Stimulated activated effector memory CD8-positive, alpha-beta T cell treated with anti-CD3 and anti-CD28 coated beads, Interleukin-12 subunit alpha, Interleukin-12 subunit beta, amount 100 ng/mL, for 72 hours (primary cell): ENCODE data around the gene SSBP4.

Experiments used
- ATAC-seq: fragments of 150-1000 bp; cut with Tn5 transposase; 2 replicates; pipeline ENCODE4 v1.10.0; 2021
- DNase-seq, 2 donors: peaks; one replicate each; pipeline ENCODE4 v3.0.0; 2021 to 2022; ENCODE audit warnings: low spot score in 2 of 2
- H3K27ac Mint-ChIP-seq: one replicate; pipeline ENCODE4 v1.8.0; 2022; ENCODE audit warnings: mild to moderate bottlenecking, mixed read lengths
- H3K36me3 Mint-ChIP-seq: one replicate; pipeline ENCODE4 v1.8.0; 2022; ENCODE audit warnings: mild to moderate bottlenecking, mixed read lengths
- H3K4me1 Mint-ChIP-seq: one replicate; pipeline ENCODE4 v1.8.0; 2022; ENCODE audit warnings: mixed read lengths
- H3K4me3 Mint-ChIP-seq: one replicate; pipeline ENCODE4 v1.8.0; 2022; ENCODE audit warnings: mild to moderate bottlenecking, mixed read lengths
- H3K9me3 Mint-ChIP-seq: one replicate; pipeline ENCODE4 v1.8.0; 2022; ENCODE audit warnings: mixed read lengths

The SSBP4 gene

DNA sequence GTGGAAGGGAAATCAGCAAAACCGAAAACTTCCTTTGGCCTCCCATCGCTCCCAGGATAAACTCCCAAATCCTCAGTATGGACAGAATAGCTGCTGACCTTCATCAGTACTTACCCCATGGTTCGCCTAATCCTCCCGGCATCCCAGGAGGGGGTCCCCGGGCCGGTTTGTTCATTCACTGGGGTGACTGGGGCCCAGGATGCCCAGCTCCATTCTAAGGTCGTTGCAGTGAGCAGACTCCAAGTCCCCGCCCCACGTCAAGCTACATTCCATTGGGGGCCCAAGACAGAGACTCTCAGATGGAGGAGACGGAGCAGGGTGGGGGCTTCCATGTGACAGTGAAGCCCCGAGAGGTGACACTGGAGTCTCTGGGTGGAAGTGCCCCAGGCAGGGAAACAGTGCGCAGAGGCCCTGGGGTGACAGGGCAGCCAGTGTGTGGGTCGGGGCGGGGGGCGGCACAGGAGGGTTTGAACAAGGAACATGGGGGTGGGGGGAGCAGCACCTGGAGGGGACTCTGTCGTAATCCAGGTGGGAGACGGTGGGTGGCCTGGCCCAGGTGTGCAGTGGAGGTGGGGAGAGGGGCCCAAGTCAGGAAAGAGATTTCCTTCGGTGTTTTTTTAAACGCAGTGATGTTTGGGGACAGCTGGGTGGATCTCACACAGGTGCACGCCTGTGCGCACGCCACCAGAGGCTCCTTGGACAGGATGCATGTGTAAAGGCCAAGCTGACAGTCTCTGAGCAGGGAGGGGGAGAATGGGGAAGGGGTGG, 5.1 kb downstream of the SSBP4 start:
- Mint-ChIP-seq H3K27ac (peak overlapping the region; percentile 52), H3K4me1 (peaks cover 70% of the 10 kb centered on the region), H3K9me3 (no peaks in the 10 kb centered on the region), H3K36me3 (peaks cover 35% of the 10 kb centered on the region), H3K4me3 (peak overlapping the region; percentile 95)
- DNase-seq: no peak
- no peak for ATAC-seq

DNA sequence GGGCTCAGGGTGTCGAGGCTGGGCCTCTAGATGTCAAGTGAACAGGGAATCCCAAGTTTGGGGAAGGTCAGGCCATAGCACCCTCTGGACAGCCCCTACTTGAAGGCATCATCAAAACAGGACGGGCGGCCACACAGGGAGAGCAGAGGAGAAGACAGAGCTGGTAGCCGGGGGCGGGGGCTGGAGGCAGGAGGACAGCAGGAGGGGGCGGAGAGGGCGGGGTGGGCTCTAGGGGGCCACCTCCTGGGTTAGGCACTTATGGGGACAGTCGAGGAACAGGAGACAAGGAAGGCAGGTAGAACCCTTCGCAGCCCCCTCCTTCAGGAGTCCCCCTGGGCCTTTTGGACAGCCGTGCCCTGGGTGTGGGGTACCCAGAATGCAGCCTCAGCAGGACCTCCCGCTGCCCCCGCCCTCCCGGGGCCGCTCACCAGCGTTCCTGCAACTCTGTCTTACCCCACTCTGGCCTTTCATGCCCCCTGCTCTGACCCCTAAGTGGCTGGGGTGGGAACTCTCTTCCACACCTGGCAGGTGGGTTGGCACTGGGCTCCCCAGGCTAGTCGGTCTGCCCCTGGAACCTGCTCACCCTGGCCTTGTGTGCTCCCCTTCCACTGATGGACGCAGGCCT, 5.8 kb downstream of the SSBP4 start:
- Mint-ChIP-seq H3K4me1 (peaks cover 75% of the 10 kb centered on the region), H3K36me3 (peaks cover 34% of the 10 kb centered on the region)
- DNase-seq: no peak

GRCh38 chr19:18425515-18426415, 6.6 kb downstream of the SSBP4 start:
- ATAC-seq: no peak
- Mint-ChIP-seq H3K36me3 (peaks cover 32% of the 10 kb centered on the region), H3K27ac (peak overlapping the region; percentile 68), H3K9me3 (no peaks in the 10 kb centered on the region), H3K4me3 (no peak overlapping the region), H3K4me1 (peaks cover 73% of the 10 kb centered on the region)
- no peak for DNase-seq

More for the DNA sequence above, 5.8 kb downstream of the SSBP4 start:
- Mint-ChIP-seq H3K4me3 (no peak overlapping the region), H3K9me3 (no peaks in the 10 kb centered on the region), H3K27ac (peak overlapping the region; percentile 40)
- ATAC-seq: no peak

- no peak for ATAC-seq
- H3K4me1 Mint-ChIP-seq: peaks cover 67% of the 10 kb centered on the region
- peak overlapping the region; percentile 68 for H3K27ac Mint-ChIP-seq
- no peak for DNase-seq
- H3K4me3 Mint-ChIP-seq: no peak overlapping the region
- H3K9me3 Mint-ChIP-seq: no peaks in the 10 kb centered on the region
- peaks cover 29% of the 10 kb centered on the region for H3K36me3 Mint-ChIP-seq
Observed at GRCh38 chr19:18426416-18426767, 7.2 kb downstream of the SSBP4 start.

- DNase-seq: no peak
- H3K27ac Mint-ChIP-seq: peak overlapping the region; percentile 68
- H3K9me3 Mint-ChIP-seq: no peaks in the 10 kb centered on the region
- peaks cover 29% of the 10 kb centered on the region for H3K36me3 Mint-ChIP-seq
- no peak overlapping the region for H3K4me3 Mint-ChIP-seq
- no peak for ATAC-seq
- H3K4me1 Mint-ChIP-seq: peaks cover 62% of the 10 kb centered on the region
Observed at GRCh38 chr19:18427080-18427742, 8.0 kb downstream of the SSBP4 start.

- no peak for ATAC-seq
- no peak for DNase-seq
- Mint-ChIP-seq H3K9me3 (no peaks in the 10 kb centered on the region), H3K4me1 (peaks cover 58% of the 10 kb centered on the region), H3K36me3 (peaks cover 31% of the 10 kb centered on the region), H3K4me3 (no peak overlapping the region), H3K27ac (peak overlapping the region; percentile 68)
Observed at GRCh38 chr19:18427743-18428113, 8.5 kb downstream of the SSBP4 start.

- ATAC-seq: no peak
- no peak for DNase-seq
- H3K27ac Mint-ChIP-seq: no peak overlapping the region
Observed at GRCh38 chr19:18428173-18428786, 9.1 kb downstream of the SSBP4 start.

DNA sequence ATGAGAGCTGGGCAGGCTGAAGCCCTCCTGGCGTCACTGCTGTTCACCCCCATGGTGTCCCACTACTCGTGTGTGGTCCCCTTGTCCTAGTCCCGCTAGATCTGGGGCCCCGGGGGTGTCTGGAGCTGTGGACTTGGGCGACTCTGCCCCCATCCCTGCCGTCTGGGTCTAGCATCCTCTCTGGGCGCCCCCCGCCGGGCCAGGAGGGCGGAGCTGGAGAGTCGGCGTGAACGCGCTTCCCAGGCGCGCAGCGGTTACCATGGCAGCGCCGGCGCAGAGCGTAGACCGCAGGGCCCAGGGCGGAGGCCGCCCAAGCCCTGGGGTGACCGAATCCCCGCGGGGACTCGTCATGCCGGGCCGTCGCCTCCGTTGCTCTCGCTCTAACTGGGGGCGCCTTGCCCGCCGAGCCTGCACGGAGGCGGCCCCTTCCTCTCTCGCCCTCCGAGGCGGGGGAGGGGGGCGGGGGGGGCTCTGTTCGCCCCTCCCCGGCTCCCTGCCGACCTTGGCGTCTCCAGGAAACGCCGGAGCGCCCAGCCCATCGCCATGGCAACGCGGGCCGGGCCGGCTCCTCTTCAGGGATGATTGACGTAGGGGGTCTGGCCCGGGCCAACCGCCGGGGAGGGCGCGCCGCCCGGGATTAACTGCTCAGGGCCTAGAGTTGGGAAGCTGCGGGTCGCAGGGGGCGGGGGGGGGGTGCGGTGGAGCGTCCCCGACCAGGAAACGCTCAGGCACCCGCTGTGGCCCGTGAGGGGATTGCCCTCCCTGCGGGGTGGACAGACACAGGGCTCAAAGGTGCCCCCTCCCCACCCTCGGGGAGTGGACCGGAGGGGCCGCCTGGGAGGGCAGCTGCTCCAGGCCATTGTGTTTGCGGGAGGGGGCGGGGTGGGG, 9.8 kb downstream of the SSBP4 start:
- H3K9me3 Mint-ChIP-seq: no peaks in the 10 kb centered on the region
- H3K27ac Mint-ChIP-seq: no peak overlapping the region
- peak; percentile 74 to 93 for DNase-seq
- H3K4me3 Mint-ChIP-seq: peak overlapping the region; percentile 44
- peaks cover 45% of the 10 kb centered on the region for H3K4me1 Mint-ChIP-seq
- H3K36me3 Mint-ChIP-seq: peaks cover 25% of the 10 kb centered on the region
- ATAC-seq: peak; percentile 89

More at GRCh38 chr19:18428173-18428786, 9.1 kb downstream of the SSBP4 start:
- Mint-ChIP-seq H3K4me1 (peaks cover 52% of the 10 kb centered on the region), H3K36me3 (peaks cover 29% of the 10 kb centered on the region), H3K9me3 (no peaks in the 10 kb centered on the region), H3K4me3 (peak overlapping the region; percentile 44)

DNA sequence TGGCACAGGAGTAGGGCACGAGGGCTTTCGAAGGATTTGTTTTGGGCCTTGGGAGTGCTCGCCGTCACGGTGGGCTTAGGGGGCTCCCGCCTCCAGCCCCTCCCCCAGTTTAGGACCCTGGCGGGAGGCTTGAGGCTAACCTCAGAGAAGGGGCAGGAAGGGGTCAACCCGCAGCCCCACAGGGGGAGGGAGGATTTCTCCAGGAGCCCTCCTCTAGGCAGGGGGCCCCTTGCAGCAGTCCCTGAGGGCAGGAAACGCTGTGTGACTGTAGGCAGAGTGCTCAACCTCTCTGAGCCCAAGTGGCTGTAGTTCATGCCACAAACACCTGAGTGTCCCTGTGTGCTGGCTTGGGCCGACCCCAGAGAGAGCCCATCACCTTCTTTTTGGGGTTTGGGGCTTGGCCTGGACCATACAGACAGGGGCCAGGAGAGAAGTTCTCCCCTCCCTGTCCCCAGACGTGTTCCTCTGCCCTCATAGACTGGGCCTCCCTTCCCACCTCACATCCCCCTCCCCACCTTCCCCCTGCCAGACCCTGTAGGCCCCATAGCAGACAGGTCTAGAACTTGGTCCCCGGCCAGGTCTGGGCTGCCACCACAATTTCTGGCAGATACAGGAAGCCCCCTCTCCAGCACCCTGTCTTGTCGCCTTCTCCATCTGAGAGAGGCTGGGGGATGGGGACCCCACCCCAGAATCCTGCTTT, 10.7 kb downstream of the SSBP4 start:
- Mint-ChIP-seq H3K4me3 (peak overlapping the region; percentile 44), H3K4me1 (peaks cover 45% of the 10 kb centered on the region), H3K9me3 (no peaks in the 10 kb centered on the region), H3K36me3 (peaks cover 34% of the 10 kb centered on the region), H3K27ac (no peak overlapping the region)
- DNase-seq (no peak), ATAC-seq (no peak)

DNA sequence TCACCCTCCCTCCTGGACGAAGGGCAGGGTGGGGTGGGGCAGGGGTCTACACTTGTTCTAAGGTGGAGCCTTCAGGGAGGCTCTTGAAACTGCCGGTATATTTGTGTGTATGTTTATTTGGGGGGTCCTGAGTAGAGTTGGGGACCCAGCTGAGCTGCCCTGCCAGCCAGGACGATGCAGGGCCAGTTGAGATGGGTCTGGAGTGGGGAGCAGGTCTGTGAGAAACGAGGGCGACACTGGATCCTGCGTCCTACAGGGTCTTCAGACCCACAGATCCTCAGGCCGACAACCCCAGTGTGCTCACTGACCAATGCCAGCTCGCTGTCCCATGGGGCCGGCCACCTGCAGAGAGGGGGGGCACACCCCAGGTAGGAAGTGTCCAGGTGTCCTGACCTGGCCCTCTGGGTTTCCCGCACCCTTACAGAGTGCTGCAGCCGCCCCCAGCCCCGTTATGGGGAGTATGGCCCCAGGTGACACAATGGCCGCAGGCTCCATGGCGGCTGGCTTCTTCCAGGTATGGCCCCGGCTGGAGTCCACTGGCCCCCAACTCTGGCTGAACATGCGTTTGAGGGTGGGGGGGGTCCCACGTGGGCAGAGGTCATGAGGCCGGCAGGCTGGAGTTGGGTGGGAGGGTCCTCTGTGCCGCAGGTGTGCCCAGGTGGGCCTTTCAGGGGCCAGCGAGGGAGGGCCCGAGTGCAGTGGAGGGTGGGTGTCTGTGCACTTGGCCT, 11.4 kb downstream of the SSBP4 start:
- Mint-ChIP-seq H3K4me1 (peaks cover 39% of the 10 kb centered on the region), H3K9me3 (no peaks in the 10 kb centered on the region), H3K4me3 (peak overlapping the region; percentile 20), H3K27ac (no peak overlapping the region), H3K36me3 (peaks cover 41% of the 10 kb centered on the region)
- ATAC-seq: no peak
- DNase-seq: no peak

DNA sequence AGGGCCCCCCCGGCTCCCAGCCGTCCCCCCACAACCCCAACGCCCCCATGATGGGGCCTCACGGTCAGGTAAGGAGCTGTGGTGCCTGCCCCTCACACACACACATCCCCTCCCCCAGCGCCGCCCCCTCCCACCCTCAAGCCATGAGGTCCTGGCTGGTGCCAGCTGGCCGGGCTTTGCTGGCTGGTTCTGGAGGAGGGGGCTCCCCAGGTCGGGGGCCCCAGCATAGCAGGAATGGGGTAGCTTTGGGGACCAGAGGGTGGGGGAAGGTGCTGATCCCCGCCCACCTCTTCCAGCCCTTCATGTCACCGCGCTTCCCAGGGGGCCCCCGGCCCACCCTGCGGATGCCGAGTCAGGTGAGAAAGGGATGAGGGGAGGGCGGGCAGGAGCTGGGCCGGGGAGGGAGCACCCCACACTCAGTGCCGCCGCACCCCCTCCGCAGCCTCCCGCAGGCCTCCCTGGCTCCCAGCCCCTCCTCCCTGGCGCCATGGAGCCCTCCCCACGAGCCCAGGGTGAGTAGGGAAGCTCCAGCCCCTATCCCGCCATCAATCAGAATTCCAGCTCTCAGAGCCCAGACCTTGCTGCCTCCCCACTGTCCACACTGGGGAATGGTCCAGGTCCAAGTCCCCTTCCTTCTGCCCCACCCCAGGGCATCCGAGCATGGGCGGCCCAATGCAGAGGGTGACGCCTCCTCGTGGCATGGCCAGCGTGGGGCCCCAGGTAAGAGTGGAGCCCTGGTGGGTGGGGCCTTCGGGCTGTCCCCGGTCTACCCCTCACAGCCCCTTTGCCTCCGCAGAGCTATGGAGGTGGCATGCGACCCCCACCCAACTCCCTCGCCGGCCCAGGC, 12.4 kb downstream of the SSBP4 start:
- no peak for DNase-seq
- H3K4me3 Mint-ChIP-seq: no peak overlapping the region
- ATAC-seq: no peak
- peaks cover 38% of the 10 kb centered on the region for H3K4me1 Mint-ChIP-seq
- no peaks in the 10 kb centered on the region for H3K9me3 Mint-ChIP-seq
- no peak overlapping the region for H3K27ac Mint-ChIP-seq
- peaks cover 51% of the 10 kb centered on the region for H3K36me3 Mint-ChIP-seq

DNA sequence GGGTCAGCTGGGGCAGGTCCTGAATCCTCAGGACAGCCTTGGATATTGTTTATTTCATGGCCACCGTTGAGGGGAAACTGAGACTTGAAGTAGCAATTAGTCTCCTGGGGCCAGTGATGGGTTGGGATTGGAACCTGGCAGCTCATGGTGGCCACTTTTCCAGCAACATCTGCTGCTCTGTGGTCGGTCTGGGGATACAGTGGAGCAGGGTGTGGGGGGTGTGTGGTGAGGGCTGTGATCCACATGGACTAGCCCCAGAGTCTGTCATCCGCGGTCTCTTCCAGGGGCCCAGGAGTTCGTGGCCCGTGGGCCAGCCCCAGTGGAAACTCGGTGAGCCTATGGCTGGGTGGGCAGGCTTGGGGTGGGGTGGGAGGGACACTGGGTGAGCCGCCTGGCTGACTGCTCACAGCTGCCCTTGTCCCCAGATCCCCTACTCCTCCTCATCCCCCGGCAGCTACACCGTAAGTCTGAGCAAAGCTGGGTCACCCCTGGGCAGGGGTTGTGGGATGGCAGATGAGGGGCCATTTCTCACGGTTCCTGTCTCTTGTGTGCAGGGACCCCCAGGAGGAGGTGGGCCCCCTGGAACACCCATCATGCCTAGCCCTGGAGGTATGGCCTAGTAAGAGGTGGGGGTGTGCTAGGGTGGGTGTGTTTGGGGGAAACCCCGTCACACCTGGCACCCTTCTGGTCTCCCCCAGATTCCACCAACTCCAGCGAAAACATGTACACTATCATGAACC, 13.2 kb downstream of the SSBP4 start:
- Mint-ChIP-seq H3K27ac (no peak overlapping the region), H3K4me1 (peaks cover 34% of the 10 kb centered on the region), H3K9me3 (no peaks in the 10 kb centered on the region), H3K4me3 (no peak overlapping the region), H3K36me3 (peaks cover 52% of the 10 kb centered on the region)
- DNase-seq (no peak), ATAC-seq (no peak)
